Measurements from ENCODE around the gene ZNF439.

DNA sequence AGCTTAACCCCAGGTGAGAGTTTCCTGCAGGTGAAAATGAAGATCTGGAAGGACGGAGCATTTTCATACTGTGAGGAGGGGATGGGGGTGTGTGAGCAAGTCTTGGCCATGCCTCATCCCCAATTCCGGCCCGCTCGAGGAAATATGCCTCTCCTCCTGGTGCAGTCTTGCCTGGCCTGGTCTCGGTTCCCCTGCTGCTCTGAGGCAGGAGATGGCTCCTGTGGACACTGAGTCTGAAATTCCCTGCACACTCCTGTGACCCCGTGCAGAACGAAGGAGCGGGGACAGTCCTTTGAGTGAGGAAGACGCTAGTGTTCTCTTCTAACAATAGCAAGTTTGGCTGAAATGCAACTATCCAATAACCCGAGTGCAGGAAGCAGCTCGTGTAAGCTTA is 329 bp upstream of the ZNF439 start:
- TF ChIP-seq, protein P1, sequence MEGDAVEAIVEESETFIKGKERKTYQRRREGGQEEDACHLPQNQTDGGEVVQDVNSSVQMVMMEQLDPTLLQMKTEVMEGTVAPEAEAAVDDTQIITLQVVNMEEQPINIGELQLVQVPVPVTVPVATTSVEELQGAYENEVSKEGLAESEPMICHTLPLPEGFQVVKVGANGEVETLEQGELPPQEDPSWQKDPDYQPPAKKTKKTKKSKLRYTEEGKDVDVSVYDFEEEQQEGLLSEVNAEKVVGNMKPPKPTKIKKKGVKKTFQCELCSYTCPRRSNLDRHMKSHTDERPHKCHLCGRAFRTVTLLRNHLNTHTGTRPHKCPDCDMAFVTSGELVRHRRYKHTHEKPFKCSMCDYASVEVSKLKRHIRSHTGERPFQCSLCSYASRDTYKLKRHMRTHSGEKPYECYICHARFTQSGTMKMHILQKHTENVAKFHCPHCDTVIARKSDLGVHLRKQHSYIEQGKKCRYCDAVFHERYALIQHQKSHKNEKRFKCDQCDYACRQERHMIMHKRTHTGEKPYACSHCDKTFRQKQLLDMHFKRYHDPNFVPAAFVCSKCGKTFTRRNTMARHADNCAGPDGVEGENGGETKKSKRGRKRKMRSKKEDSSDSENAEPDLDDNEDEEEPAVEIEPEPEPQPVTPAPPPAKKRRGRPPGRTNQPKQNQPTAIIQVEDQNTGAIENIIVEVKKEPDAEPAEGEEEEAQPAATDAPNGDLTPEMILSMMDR (optimal IDR thresholded peaks at IDR 0.05 in 1 of 3, IDR thresholded peaks at IDR 0.05 in 1 of 3, conservative IDR thresholded peaks at IDR 0.05 in 1 of 3; ENCODE audit: extremely low read depth in 1 of 3, insufficient read depth in 2 of 3, low read length in 3 of 3) = no peak
- no peak for TF ChIP-seq EZH2 (IDR thresholded peaks at IDR 0.05; ENCODE audit: low read length)

Data from keratinocyte (primary cell).